K562 (cell line): ENCODE data around the gene DDX50. TPM values are rescaled to one million over a fixed set of nuclear protein-coding genes. Genes with fewer than 3 reads are reported as not detected.

Experiments
- BHLHE40 ChIP-seq: IDR thresholded peaks from 2 replicates; pipeline ENCODE4 v1.6.1; 2011; ENCODE audit warnings: low read length, improper control_type of control experiment
- CXXC5 ChIP-seq: fragments of 250-450 bp; sonication (Bioruptor Pico); IDR thresholded peaks from 2 replicates; pipeline ENCODE4 v1.8.0; 2022; ENCODE audit warnings: inconsistent platforms, mild to moderate bottlenecking, moderate library complexity
- ELF1 ChIP-seq: fragments of 200-800 bp; sonication (Bioruptor generic); IDR thresholded peaks from 2 replicates; pipeline ENCODE4 v1.6.1; 2016; ENCODE audit warnings: missing genetic modification characterization, missing compliant biosample characterization
- ETV1 ChIP-seq: fragments of 450-650 bp; conservative IDR thresholded peaks from 2 replicates; pipeline ENCODE4 v1.6.1; 2016; ENCODE audit warnings: missing genetic modification characterization, control low read depth, low read depth, missing compliant biosample characterization
- EZH2 ChIP-seq: IDR thresholded peaks from 2 replicates; pipeline ENCODE4 v1.6.1; 2012; ENCODE audit warnings: low read depth, mild to moderate bottlenecking, inconsistent platforms, low read length, borderline replicate concordance
- FIP1L1 ChIP-seq: fragments of 200-400 bp; formaldehyde crosslinking; IDR thresholded peaks from 2 replicates; pipeline ENCODE4 v1.6.1; 2018; ENCODE audit warnings: mild to moderate bottlenecking, low read depth, low read length; ENCODE audit not compliant: poor library complexity, severe bottlenecking
- FOXM1 ChIP-seq, 2 experiments: fragments of 450-650 bp in 1 of 2; sonication (generic) in 1 of 2; formaldehyde crosslinking in 1 of 2; IDR thresholded peaks; 2 replicates each; pipeline versions ENCODE4 v1.6.1 to v1.9.0; 2017 to 2022; ENCODE audit warnings: low read depth in 2 of 2, mild to moderate bottlenecking in 2 of 2, missing genetic modification reagents in 1 of 2, moderate library complexity in 1 of 2
- MAFG ChIP-seq: fragments of 450-650 bp; conservative IDR thresholded peaks from 2 replicates; pipeline ENCODE4 v1.6.1; 2016; ENCODE audit warnings: missing genetic modification characterization, missing compliant biosample characterization
- MTA3 ChIP-seq: fragments of 450-650 bp; formaldehyde crosslinking; IDR thresholded peaks from 2 replicates; pipeline ENCODE4 v1.6.1; 2017; ENCODE audit warnings: mild to moderate bottlenecking, borderline replicate concordance
- MYNN ChIP-seq, 2 experiments: sonication (generic); formaldehyde crosslinking in 1 of 2; IDR thresholded peaks; 2 replicates each; pipeline versions ENCODE4 v1.5.0 to v1.6.1; 2016 to 2020; ENCODE audit warnings: antibody characterized with exemption in 1 of 2, missing genetic modification reagents in 1 of 2
- NELFE ChIP-seq: IDR thresholded peaks from 2 replicates; pipeline ENCODE4 v1.6.1; 2011; ENCODE audit warnings: mild to moderate bottlenecking; ENCODE audit not compliant: insufficient read depth, insufficient read length
- NFIC ChIP-seq: fragments of 450-650 bp; IDR thresholded peaks from 2 replicates; pipeline ENCODE4 v1.6.1; 2017; ENCODE audit warnings: mild to moderate bottlenecking, inconsistent platforms
- PYGO2 ChIP-seq: fragments of 450-650 bp; IDR thresholded peaks from 2 replicates; pipeline ENCODE4 v1.6.1; 2016; ENCODE audit warnings: mild to moderate bottlenecking, missing genetic modification characterization, moderate library complexity, missing compliant biosample characterization
- SMC3 ChIP-seq: conservative IDR thresholded peaks from 2 replicates; pipeline ENCODE4 v1.6.1; 2011; ENCODE audit warnings: low read depth, low read length, improper control_type of control experiment; ENCODE audit not compliant: insufficient read depth
- SNIP1 ChIP-seq: fragments of 450-650 bp; IDR thresholded peaks from 2 replicates; pipeline ENCODE4 v1.7.1; 2017; ENCODE audit warnings: low read depth, mild to moderate bottlenecking
- SRSF7 ChIP-seq: fragments of 200-400 bp; formaldehyde crosslinking; optimal IDR thresholded peaks from 2 replicates; pipeline ENCODE3; 2017; ENCODE audit warnings: mild to moderate bottlenecking, low read depth, low read length
- XRCC4 ChIP-seq: IDR thresholded peaks from one replicate; pipeline ENCODE4 v1.6.1; 2011; ENCODE audit not compliant: insufficient read depth, insufficient read length; ENCODE audit errors: extremely low read depth
- ZKSCAN8 ChIP-seq: fragments of 200-800 bp; sonication (Bioruptor generic); IDR thresholded peaks from 2 replicates; pipeline ENCODE4 v1.6.1; 2016; ENCODE audit warnings: missing genetic modification characterization, missing compliant biosample characterization
- ZNF589 ChIP-seq: fragments of 200-800 bp; sonication (Bioruptor generic); IDR thresholded peaks from 2 replicates; pipeline ENCODE4 v1.6.1; 2016; ENCODE audit warnings: low read depth, missing genetic modification characterization, missing compliant biosample characterization
- ZNF695 ChIP-seq: fragments of 450-650 bp; formaldehyde crosslinking; IDR thresholded peaks from 2 replicates; pipeline ENCODE4 v1.4.0; 2020; ENCODE audit warnings: mild to moderate bottlenecking, moderate library complexity
- ZNF830 ChIP-seq: fragments of 250-450 bp; sonication (Bioruptor Pico); IDR thresholded peaks from 2 replicates; pipeline ENCODE4 v1.5.0; 2021; ENCODE audit warnings: mild to moderate bottlenecking
- polyA plus RNA-seq, 8 experiments: library from polyadenylated mRNA; depleted of rRNA in 4 of 8; stranded (reverse) in 5 of 8; unstranded in 3 of 8; fragments of >200 nt; fragmentation: Nextera tagmentation in 2 of 8; fragmentation: Illumina TruSeq in 1 of 8; extraction: Ambion mirVana in 2 of 8; extraction: Trizol in 1 of 8; gene quantifications; 2 replicates each; pipeline versions ENCODE4 v1.2.1 to v1.2.3, GENCODE V29; 2011 to 2014; ENCODE audit warnings: inconsistent platforms in 1 of 8, missing spikeins in 1 of 8
- total RNA-seq, 7 experiments: library from RNA; depleted of rRNA in 6 of 7; stranded (reverse); fragments of >200 nt in 6 of 7; fragmentation: Illumina TruSeq in 2 of 7; extraction: Trizol in 2 of 7; gene quantifications; 2 replicates each; pipeline versions ENCODE4 v1.2.1 to v1.2.3, GENCODE V29; 2011 to 2021; ENCODE audit warnings: low replicate concordance in 1 of 7
- TF ChIP-seq, protein P1 (sequence below): sonication (generic); formaldehyde crosslinking; IDR thresholded peaks from 2 replicates; pipeline ENCODE4 v1.8.0; 2023; ENCODE audit warnings: mild to moderate bottlenecking, missing genetic modification reagents
- TF ChIP-seq, protein P2 (sequence below): IDR thresholded peaks from 2 replicates; pipeline ENCODE4 v1.6.1; 2012; ENCODE audit warnings: low read depth, low read length, improper control_type of control experiment, borderline replicate concordance
- TF ChIP-seq, protein P3 (sequence below): fragments of 450-650 bp; IDR thresholded peaks from 2 replicates; pipeline ENCODE4 v1.6.1; 2017; ENCODE audit warnings: mild to moderate bottlenecking, moderate library complexity

DDX50 gene
- total and polyA plus RNA-seq, 9 of the 15 experiments (the other 6 are each of a cell fraction or from before 2014, with no cell fraction given), result 36.7 to 86.8 (median 57.4) TPM

DNA sequence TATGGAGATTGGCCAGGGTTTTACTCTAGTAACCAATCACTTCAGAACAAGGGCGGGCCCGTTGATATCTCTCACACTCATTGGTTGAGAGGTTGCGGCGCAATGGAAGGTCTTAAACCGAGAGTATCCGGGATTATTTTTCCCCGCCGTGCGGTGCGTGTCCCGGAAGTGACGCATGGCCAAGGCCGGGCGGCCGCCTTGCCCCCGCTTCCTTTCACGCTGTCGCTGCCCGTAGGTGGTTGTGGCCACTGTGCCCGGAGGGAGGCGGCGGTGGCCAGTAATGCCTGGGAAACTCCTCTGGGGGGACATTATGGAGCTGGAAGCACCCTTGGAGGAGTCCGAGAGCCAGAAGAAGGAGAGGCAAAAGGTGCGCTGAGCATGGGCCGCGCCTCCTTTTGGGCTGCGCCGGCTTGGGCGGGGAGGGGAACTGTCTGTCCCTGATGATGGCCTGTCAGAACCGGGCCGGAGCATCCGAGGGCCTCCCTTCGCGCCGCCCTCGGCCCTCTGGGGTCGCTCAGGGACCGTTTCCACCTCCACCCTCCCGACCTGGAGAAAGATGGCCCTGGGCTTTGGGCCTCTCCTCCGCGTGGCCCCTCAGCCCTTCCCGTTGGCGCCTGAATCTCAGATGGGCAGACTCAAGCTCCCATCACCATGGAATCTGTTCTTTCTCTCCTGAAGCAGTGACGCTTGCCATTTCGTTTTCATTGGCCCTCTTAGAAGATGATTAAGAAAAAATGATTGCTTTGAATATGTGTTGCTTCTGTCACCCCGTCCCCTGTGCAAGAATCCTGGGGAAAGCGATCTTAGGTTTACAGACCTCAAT is at the start of gene DDX50 (continued):
- TF ChIP-seq FOXM1 (IDR thresholded peaks at IDR 0.05; ENCODE audit: low read depth) (peak; percentile 65), FOXM1 (CRISPR knock-in tag; IDR thresholded peaks at IDR 0.05; ENCODE audit: low read depth) (peak; percentile 67; the same call in 1 of the 2 replicates), ZNF830 (CRISPR knock-in tag) (no peak), ETV1 (tag) (peak; percentile 90), SNIP1 (no peak), MTA3 (peak; percentile 90; the same call in 1 of the 2 replicates), ZKSCAN8 (CRISPR knock-in tag) (no peak), CXXC5 (peak; percentile 89), EZH2 (no peak), MAFG (tag) (no peak), ZNF695 (CRISPR knock-in tag) (no peak), ZNF589 (peak; percentile 45; the same call in 1 of the 2 replicates), PYGO2 (tag) (no peak), XRCC4 (no peak), FIP1L1 (no peak), NFIC (no peak), SMC3 (no peak), SRSF7 (no peak), BHLHE40 (no peak), NELFE (no peak), MYNN (IDR thresholded peaks at IDR 0.05) (0 out of 2 replicates have a peak, but pooled peaks have one; percentile 23), MYNN (CRISPR knock-in tag; IDR thresholded peaks at IDR 0.05) (no peak), ELF1 (tag) (peak; percentile 90)
- TF ChIP-seq, protein P1, sequence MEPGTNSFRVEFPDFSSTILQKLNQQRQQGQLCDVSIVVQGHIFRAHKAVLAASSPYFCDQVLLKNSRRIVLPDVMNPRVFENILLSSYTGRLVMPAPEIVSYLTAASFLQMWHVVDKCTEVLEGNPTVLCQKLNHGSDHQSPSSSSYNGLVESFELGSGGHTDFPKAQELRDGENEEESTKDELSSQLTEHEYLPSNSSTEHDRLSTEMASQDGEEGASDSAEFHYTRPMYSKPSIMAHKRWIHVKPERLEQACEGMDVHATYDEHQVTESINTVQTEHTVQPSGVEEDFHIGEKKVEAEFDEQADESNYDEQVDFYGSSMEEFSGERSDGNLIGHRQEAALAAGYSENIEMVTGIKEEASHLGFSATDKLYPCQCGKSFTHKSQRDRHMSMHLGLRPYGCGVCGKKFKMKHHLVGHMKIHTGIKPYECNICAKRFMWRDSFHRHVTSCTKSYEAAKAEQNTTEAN (CRISPR knock-in tag), result 0 out of 2 replicates have a peak, but pooled peaks have one; percentile 68
- TF ChIP-seq, protein P2, sequence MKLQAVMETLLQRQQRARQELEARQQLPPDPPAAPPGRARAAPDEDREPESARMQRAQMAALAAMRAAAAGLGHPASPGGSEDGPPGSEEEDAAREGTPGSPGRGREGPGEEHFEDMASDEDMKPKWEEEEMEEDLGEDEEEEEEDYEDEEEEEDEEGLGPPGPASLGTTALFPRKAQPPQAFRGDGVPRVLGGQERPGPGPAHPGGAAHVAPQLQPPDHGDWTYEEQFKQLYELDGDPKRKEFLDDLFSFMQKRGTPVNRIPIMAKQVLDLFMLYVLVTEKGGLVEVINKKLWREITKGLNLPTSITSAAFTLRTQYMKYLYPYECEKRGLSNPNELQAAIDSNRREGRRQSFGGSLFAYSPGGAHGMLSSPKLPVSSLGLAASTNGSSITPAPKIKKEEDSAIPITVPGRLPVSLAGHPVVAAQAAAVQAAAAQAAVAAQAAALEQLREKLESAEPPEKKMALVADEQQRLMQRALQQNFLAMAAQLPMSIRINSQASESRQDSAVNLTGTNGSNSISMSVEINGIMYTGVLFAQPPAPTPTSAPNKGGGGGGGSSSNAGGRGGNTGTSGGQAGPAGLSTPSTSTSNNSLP, result no peak
- TF ChIP-seq, protein P3, sequence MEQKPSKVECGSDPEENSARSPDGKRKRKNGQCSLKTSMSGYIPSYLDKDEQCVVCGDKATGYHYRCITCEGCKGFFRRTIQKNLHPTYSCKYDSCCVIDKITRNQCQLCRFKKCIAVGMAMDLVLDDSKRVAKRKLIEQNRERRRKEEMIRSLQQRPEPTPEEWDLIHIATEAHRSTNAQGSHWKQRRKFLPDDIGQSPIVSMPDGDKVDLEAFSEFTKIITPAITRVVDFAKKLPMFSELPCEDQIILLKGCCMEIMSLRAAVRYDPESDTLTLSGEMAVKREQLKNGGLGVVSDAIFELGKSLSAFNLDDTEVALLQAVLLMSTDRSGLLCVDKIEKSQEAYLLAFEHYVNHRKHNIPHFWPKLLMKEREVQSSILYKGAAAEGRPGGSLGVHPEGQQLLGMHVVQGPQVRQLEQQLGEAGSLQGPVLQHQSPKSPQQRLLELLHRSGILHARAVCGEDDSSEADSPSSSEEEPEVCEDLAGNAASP, result no peak
